Measurements from ENCODE around the gene CLIC3.

GRCh38 chr9:136956604-136957003 is 39.8 kb downstream of the CLIC3 start:
- TF ChIP-seq POLR2AphosphoS5 (IDR thresholded peaks at IDR 0.05; ENCODE audit: low read depth, low read length) (no peak), TAF1 (IDR thresholded peaks at IDR 0.05; ENCODE audit: borderline replicate concordance, low read depth, low read length) (no peak), POLR2A (IDR thresholded peaks at IDR 0.05; ENCODE audit: low read depth, low read length) (no peak)
